ENCODE measurements around the gene MLLT6. TPM values are rescaled to one million over a fixed set of nuclear protein-coding genes. Genes with fewer than 3 reads are reported as not detected.

MLLT6 gene
- total RNA-seq, 2 experiments from 2014 or later = 262 to 265 TPM

DNA sequence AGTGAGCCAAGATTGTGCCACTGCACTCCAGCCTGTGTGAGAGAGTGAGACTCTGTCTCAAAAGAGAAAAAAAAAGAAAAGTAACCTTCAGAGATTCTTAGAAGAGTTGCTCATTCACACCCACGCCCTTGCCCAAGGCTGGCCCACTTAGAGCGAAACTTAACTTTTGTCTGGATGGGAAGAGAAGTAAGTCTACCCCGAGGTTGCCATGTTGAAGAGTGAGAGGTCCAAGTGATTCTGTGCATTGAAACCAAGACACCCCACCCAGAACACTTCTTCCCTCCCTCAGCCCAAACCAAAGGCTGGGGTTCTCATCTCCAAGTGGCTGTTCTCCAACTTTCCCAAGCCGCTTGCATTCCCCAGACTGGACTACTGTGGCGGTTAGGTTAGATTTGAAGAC is 22.7 kb downstream of the MLLT6 start:
- peaks cover 47% of the 10 kb centered on the region for H3K36me3 Mint-ChIP-seq (ENCODE audit: low read depth)

DNA sequence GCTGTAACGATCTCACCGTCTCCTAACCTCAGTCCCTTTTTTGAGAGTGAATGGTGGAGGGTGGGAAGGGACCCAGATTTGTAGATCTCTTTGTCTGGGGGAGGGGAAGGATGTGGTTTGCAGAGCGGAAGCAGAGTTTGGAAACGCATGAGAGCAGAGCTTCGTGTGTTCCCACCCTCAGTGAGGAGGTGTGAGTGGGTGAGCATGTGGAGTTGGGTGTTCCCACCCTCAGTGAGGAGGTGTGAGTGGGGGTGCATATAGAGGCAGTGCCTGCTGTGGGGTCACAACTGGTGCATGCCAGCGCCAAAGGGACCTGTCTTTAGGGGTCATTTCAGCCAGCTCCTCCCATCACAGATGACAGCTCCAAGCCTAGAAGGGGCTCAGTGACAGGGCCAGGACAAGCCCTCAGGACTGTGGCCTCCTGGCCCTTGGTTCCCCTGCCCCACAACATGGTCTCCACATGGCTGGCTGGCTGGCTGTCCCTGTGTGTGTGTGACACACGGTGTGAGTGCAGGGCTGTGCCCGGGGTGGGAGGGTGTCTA is 23.3 kb downstream of the MLLT6 start:
- CTCF ChIA-PET = interaction anchor here (0.6 to 3.5 kb wide), 15 partner anchors 10 to 471 kb away, joined by 3 to 16 read pairs (median 5); partner anchors contain the start of genes EPOP, LASP1 and MLLT6
- POLR2A ChIA-PET = interaction anchor here (0.6 to 16.6 kb wide), 21 partner anchors 9 to 472 kb away, joined by 3 to 419 read pairs (median 5); partner anchors contain the start of genes CWC25, EPOP, LASP1 and MLLT6
- H3K27me3 Mint-ChIP-seq = no peaks in the 10 kb centered on the region
- H3K4me3 Mint-ChIP-seq = peak overlapping the region; percentile 73
- no peaks in the 10 kb centered on the region for H3K9me3 Mint-ChIP-seq
- peaks cover 46% of the 10 kb centered on the region for H3K36me3 Mint-ChIP-seq (ENCODE audit: low read depth)
- peak; percentile 81 for DNase-seq
- H3K27ac Mint-ChIP-seq = peak overlapping the region; percentile 100
- H3K4me1 Mint-ChIP-seq = peaks cover 74% of the 10 kb centered on the region

More for the DNA sequence above, 22.7 kb downstream of the MLLT6 start:
- peak; percentile 78 for DNase-seq
- Mint-ChIP-seq H3K4me3 (peak overlapping the region; percentile 73), H3K4me1 (peaks cover 69% of the 10 kb centered on the region), H3K27ac (peak overlapping the region; percentile 100), H3K27me3 (no peaks in the 10 kb centered on the region), H3K9me3 (no peaks in the 10 kb centered on the region)
- CTCF ChIA-PET = interaction anchor here (0.6 to 3.5 kb wide), 11 partner anchors 8 to 472 kb away, joined by 3 to 16 read pairs (median 4); partner anchors contain the start of genes EPOP and LASP1
- POLR2A ChIA-PET = interaction anchor here (0.6 to 16.6 kb wide), 17 partner anchors 10 to 472 kb away, joined by 3 to 419 read pairs (median 6); partner anchors contain the start of genes CWC25, EPOP, LASP1 and MLLT6

DNA sequence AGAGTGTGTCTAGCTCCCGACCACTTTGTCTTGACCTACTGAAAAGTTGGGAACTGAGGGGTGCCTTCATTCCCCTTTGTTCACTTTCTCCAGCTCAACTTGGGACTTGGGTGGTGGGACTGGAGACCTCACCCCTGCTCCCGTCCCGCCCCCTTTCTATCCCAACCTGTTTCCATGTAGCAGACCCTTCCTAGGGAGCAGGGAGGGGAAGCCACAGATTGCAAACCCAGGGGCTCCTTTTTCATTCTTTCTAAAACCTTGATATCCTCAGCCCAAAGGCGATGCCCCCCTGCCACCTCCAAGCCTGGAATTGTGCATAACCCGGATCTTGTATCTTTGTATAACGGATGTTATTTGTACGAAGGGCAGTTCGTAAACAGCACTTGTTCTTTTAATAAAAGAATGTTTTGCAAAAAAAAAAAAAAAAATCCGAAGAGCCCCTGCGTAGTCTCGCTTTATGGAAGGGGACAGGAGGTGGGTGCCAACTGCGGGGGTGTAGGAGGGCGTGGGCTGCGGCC is 24.4 kb downstream of the MLLT6 start:
- no peak for DNase-seq
- H3K36me3 Mint-ChIP-seq (ENCODE audit: low read depth) = peaks cover 43% of the 10 kb centered on the region
- peak overlapping the region; percentile 50 for H3K4me3 Mint-ChIP-seq
- H3K27me3 Mint-ChIP-seq = no peaks in the 10 kb centered on the region
- ChIA-PET POLR2A (interaction anchor here (1.2 to 16.6 kb wide), 8 partner anchors 12 to 171 kb away, joined by 4 to 419 read pairs (median 15); partner anchors contain the start of genes EPOP, LASP1, MLLT6 and PSMB3), CTCF (interaction anchor here (0.8 to 3.5 kb wide), 12 partner anchors 11 to 424 kb away, joined by 3 to 16 read pairs (median 4); partner anchors contain the start of genes EPOP and MLLT6)
- H3K9me3 Mint-ChIP-seq = no peaks in the 10 kb centered on the region
- peak overlapping the region; percentile 100 for H3K27ac Mint-ChIP-seq
- peaks cover 79% of the 10 kb centered on the region for H3K4me1 Mint-ChIP-seq

DNA sequence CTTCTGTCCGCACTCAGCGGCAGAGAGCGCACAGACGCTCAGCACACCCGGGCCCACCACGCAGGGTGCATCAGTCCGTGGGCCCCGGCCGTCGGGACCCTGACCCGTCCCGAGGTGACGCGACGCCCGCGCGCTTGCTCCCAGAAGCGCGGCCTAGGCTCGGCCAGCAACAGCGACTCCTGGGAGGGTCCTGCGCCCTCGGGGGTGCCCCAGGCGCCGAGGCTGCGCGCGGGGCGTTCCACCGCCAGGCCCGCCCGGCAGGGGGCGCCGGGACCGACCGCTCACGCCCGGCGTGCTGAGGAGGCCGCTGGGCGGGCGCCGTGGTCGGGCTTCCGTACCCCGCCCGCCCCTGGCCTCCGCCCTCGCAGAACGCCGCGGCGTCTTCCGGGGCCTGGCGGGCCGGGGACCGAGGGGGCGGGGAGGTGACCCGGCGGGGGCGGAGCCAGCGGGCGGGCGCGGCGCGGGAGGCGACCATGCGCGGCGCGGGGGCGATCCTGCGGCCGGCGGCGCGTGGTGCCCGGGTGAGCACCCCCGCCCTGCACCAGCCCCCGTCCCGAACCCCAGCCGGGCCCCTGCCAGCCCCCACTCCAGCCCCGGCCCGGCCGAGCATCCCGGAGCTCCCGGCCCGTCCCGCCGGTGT is 24.9 kb downstream of the MLLT6 start, which contains the start of gene CISD3:
Gene CISD3 (plus strand): TSS at position 456 of the 640 bp plus-strand sequence. CDS start 18 bp downstream, at position 474.
- DNase-seq = peak; percentile 90
- ChIA-PET POLR2A (interaction anchor here (0.9 to 16.6 kb wide), 11 partner anchors 13 to 124 kb away, joined by 3 to 419 read pairs (median 16); partner anchors contain the start of genes EPOP, MLLT6 and RPL23), CTCF (interaction anchor here (1.3 to 2.6 kb wide), 4 partner anchors 23 to 52 kb away, joined by 3 to 18 read pairs (median 8); no protein-coding TSS in a partner anchor)
- Mint-ChIP-seq H3K9me3 (no peaks in the 10 kb centered on the region), H3K36me3 (ENCODE audit: low read depth) (peaks cover 41% of the 10 kb centered on the region), H3K4me3 (peak within 1 kb of the TSS; percentile 99), H3K4me1 (peaks cover 78% of the 10 kb centered on the region), H3K27ac (peak within 1 kb of the TSS; percentile 100), H3K27me3 (no peaks in the 10 kb centered on the region)

DNA sequence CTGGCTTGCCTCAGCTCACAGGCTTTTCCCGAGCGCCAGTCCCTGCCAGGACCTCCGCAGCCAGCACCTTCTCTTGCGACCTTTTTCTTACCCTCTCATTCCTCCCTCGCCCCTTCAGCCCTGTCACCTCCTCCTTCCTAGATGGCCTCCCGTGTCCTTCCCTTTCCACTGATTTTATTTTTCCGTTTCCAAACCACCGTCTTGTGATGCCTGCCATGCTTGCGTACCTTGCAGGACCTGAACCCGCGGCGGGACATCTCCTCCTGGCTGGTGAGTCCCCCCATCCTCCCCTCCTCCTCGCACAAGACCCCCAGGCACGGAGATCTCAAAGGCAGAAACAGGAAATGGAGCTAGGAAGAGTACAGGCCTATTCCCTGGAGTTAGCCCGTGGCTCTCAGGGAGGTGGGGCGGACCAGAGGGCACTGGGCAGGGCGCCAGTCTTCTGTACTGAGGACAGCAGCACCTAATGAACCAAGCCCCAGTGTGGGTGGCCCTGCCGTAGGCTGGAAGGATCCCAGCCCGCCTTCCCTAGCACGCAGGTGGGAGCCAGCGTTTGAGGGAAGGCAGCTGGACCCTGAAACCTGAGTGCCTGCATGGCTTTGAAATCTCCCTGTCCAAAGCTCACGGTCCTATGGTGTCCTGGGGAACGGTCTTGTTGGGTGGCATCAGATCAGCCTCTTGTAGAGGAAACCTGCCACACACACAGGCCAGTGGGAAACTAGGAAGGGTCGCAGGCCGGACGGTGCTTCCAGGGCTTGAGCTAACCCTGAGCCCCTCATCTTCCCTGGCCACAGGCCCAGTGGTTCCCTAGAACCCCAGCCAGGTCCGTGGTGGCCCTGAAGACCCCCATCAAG is 25.7 kb downstream of the MLLT6 start:
- no peak for DNase-seq
- POLR2A ChIA-PET = interaction anchor here (0.6 to 4.8 kb wide), 13 partner anchors 8 to 172 kb away, joined by 3 to 52 read pairs (median 5); partner anchors contain the start of genes EPOP, MLLT6, PSMB3 and RPL23
- Mint-ChIP-seq H3K27ac (peak overlapping the region; percentile 92), H3K27me3 (no peaks in the 10 kb centered on the region), H3K36me3 (ENCODE audit: low read depth) (peaks cover 38% of the 10 kb centered on the region), H3K9me3 (no peaks in the 10 kb centered on the region), H3K4me3 (peak overlapping the region; percentile 99), H3K4me1 (peaks cover 78% of the 10 kb centered on the region)
- CTCF ChIA-PET = interaction anchor here (0.6 to 2.6 kb wide), 7 partner anchors 12 to 173 kb away, joined by 3 to 18 read pairs (median 3); no protein-coding TSS in a partner anchor

DNA sequence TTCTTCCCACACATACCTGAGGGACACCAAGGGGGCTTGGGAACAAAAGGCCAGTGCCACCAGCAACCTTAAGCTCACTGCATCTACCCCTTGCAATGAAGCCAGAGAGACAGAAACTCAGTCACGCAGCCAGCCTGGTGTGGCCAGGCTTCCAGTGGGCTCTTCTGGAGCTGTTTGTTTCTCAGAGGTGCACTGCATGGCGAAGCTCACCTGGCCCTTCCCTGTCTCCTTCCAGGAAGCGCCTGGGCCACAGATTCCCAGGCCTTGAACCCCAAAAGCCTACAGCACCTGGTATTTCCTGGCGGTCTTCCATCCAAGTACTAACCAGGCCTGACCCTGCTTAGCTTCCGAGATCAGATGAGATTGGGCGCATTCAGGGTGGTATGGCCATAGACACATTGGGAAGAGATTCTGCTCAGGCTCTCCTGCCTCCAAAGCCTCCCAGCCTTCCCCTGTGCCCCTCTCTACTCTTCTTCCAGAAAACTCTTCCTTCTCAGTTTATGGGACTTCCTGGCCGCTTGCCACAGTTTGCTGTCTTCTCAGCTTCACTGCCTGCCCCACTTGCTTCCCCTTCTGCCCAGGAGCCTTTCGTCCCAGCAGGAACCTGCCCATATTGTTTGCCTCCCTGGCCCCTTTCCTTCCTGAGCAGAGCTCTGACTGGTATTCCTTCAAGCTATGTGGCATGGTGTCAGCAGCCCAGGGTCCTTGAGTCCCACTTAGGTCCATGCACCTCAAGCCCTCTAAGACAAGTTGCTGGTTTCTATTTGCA is 26.6 kb downstream of the MLLT6 start:
- Mint-ChIP-seq H3K27ac (peak overlapping the region; percentile 73), H3K36me3 (ENCODE audit: low read depth) (peaks cover 34% of the 10 kb centered on the region), H3K4me1 (peaks cover 72% of the 10 kb centered on the region), H3K9me3 (no peaks in the 10 kb centered on the region), H3K4me3 (peak overlapping the region; percentile 99), H3K27me3 (no peaks in the 10 kb centered on the region)
- CTCF ChIA-PET = interaction anchor here (0.6 to 2.6 kb wide), 6 partner anchors 11 to 174 kb away, joined by 3 to 18 read pairs (median 4); no protein-coding TSS in a partner anchor
- DNase-seq = no peak
- POLR2A ChIA-PET = interaction anchor here (0.8 to 4.8 kb wide), 12 partner anchors 9 to 173 kb away, joined by 3 to 52 read pairs (median 6); partner anchors contain the start of genes EPOP, MLLT6 and RPL23

DNA sequence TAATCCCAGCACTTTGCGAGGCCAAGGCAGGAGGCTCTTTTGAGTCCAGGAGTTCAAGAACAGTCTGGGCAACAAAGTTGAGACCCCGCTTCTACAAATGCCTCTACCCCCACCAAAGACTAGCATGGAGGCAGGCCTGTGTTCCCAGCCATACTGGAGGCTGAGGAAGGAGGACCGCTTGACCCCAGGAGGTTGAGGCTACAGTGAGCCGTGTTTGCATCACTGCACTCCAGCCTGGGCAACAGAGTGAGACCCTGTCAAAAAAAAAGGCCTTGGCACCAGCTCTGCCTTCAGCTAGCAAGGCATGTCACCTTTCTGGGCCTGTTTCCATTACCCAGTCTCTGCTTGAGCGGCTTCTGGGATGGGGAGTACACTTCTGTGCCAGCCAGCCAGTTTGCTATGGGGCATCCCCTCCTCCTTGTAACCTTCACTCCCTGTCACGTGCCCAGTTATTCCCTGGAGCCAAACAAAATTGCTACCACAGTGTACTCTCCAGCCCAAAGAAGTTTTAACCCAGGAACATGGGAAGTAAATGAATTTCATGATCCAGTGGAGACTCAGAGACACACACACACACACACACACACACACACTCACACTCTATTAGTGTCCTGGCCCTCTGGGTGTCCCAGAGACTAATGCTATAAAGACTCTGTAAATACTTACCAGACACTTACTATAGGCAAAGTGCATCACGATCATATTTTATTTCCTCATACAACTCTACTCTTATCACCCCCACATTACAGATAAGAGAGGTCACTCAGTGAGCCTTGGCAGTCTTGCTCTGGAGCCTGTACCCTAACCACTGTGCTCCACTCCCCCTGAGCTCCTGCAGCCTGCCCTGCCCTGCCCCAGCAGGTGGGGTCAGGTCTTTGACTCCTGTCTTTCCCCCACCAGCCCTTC is 27.6 kb downstream of the MLLT6 start:
- DNase-seq = no peak
- Mint-ChIP-seq H3K4me3 (peak overlapping the region; percentile 99), H3K27me3 (no peaks in the 10 kb centered on the region), H3K9me3 (no peaks in the 10 kb centered on the region), H3K36me3 (ENCODE audit: low read depth) (peaks cover 32% of the 10 kb centered on the region), H3K27ac (peak overlapping the region; percentile 73), H3K4me1 (peaks cover 63% of the 10 kb centered on the region)
- CTCF ChIA-PET = interaction anchor here (1.8 to 2.6 kb wide), 3 partner anchors 26 to 175 kb away, joined by 5 to 18 read pairs (median 9); no protein-coding TSS in a partner anchor
- POLR2A ChIA-PET = interaction anchor here (1.1 to 4.8 kb wide), 7 partner anchors 13 to 173 kb away, joined by 3 to 52 read pairs (median 10); partner anchors contain the start of genes EPOP, MLLT6 and RPL23

DNA sequence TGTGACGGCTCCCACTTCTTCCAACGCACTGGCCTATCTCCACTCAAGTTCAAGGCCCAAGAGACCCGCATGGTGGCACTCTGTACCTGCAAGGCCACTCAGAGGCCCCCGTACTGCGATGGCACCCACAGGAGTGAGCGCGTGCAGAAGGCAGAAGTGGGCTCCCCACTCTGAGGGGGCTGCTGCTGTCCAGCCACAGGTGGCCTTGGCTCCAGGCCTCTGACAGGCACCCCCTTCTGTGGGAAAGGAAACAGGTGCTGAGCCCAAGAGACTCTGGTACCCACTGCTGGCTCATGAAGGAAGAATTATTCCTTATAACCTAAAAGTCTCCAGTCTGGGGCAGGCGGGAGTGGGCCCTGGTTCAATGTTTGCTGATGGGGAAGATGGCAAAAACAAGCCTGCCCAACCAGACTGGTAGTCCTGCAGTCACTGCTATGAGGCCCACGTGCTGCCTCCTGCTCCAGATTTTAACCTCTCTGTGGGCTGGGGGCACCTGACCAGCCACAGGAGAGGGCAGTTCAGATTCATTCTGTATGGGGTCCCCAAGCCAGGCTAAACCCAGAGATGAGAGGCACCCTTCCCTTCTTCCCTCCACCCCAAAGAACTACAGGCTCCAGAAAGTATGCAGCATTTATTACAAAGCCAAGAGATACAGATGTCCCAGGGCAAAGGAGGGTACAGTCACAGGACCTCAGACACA is 28.4 kb downstream of the MLLT6 start:
- Mint-ChIP-seq H3K27ac (peak overlapping the region; percentile 63), H3K4me3 (peak overlapping the region; percentile 11), H3K9me3 (no peaks in the 10 kb centered on the region), H3K4me1 (peaks cover 55% of the 10 kb centered on the region), H3K27me3 (no peaks in the 10 kb centered on the region), H3K36me3 (ENCODE audit: low read depth) (peaks cover 24% of the 10 kb centered on the region)
- no peak for DNase-seq
- ChIA-PET CTCF (interaction anchor here (2.5 to 4.8 kb wide), 2 partner anchors 27 to 57 kb away, joined by 17 to 86 read pairs; partner anchors contain the start of gene EPOP), POLR2A (interaction anchor here (3.4 kb wide), 1 partner anchor 58 kb away, joined by 15 read pairs; the partner anchor contains the start of gene EPOP)

DNA sequence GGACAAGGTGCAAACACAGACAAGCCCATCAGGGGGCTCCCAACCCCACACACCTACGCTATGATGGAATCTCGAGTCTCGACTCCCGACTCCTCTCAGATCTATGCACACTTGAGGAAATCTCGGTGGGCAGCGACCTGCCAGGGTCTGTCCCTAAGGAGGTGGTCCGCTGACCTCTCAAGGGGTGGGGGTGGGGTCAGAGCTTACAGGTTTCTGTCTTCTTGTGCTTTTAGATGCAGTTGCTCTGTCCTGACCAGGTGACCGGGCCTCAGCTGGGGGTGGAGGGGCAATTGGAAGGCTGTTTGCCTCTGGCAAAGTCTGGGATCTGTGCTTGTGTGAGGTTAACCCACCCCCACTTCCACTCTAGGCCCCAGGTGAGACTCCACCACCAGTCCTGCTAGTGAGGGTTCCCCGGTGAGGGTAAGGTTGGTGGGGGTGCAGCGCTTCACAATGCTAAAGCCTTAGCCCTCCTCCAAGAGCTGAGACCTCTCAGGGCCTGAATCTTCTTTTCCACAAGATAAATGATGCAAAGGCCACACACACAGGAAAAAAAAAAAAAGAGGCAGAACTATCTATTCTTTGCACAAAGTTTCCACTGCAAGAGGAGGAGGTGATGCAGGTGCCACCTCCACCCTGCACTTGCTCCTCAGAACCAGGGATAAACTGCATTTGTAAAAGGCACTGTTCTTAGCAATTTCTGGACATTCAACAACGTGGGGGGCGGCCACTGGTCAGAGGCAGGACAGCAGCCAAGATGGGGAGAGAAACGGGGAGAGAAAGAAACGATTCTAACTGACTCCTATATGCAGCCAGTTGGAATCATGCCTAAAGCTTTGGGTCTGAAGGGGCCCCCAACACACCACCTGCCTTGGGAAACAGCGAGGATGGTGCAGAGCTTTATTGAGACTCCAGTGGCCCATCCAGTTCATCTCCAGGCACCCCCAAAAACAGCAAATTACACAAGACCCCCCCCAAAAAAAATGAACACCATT is 29.2 kb downstream of the MLLT6 start:
- Mint-ChIP-seq H3K4me1 (peaks cover 46% of the 10 kb centered on the region), H3K27me3 (peaks cover 2% of the 10 kb centered on the region), H3K4me3 (no peak overlapping the region), H3K9me3 (no peaks in the 10 kb centered on the region), H3K36me3 (ENCODE audit: low read depth) (peaks cover 16% of the 10 kb centered on the region), H3K27ac (peak overlapping the region; percentile 28)
- CTCF ChIA-PET = interaction anchor here (0.6 to 4.8 kb wide), 24 partner anchors 10 to 887 kb away, joined by 3 to 86 read pairs (median 6); partner anchors contain the start of genes EPOP, MLLT6, PSMB3 and RPL23
- no peak for DNase-seq
- POLR2A ChIA-PET = interaction anchor here (0.7 to 3.4 kb wide), 6 partner anchors 18 to 65 kb away, joined by 3 to 22 read pairs (median 5); partner anchors contain the start of genes EPOP, MLLT6 and PSMB3
